ENCODE measurements around the gene MSANTD1. TPM values are rescaled to one million over a fixed set of nuclear protein-coding genes. Genes with fewer than 3 reads are reported as not detected.

MSANTD1 gene
- total RNA-seq, 3 donors from 2014 or later: 0.66 to 0.87 (median 0.78) TPM

GRCh38 chr4:3210467-3210866 lies 38.5 kb upstream of the MSANTD1 start:
- H3K9me3 Mint-ChIP-seq: no peaks in the 10 kb centered on the region
- ATAC-seq (no peak), DNase-seq (no peak)
- H3K36me3 Mint-ChIP-seq (ENCODE audit: insufficient read depth): peaks cover 48% of the 10 kb centered on the region
- H3K4me1 Mint-ChIP-seq (ENCODE audit: low read depth): no peaks in the 10 kb centered on the region
- no peaks in the 10 kb centered on the region for H3K27me3 Mint-ChIP-seq (ENCODE audit: low read depth)
- no peak overlapping the region for H3K4me3 Mint-ChIP-seq

- ATAC-seq (no peak), DNase-seq (no peak)
- no peaks in the 10 kb centered on the region for H3K4me1 Mint-ChIP-seq (ENCODE audit: low read depth)
- H3K9me3 Mint-ChIP-seq: no peaks in the 10 kb centered on the region
- no peaks in the 10 kb centered on the region for H3K27me3 Mint-ChIP-seq (ENCODE audit: low read depth)
- H3K4me3 Mint-ChIP-seq: no peak overlapping the region
- peaks cover 47% of the 10 kb centered on the region for H3K36me3 Mint-ChIP-seq (ENCODE audit: insufficient read depth)
Measured at GRCh38 chr4:3211866-3212265, 37.1 kb upstream of the MSANTD1 start.

GRCh38 chr4:3212391-3213105 lies 36.4 kb upstream of the MSANTD1 start:
- no peak overlapping the region for H3K4me3 Mint-ChIP-seq
- DNase-seq (no peak), ATAC-seq (no peak)
- H3K27me3 Mint-ChIP-seq (ENCODE audit: low read depth): no peaks in the 10 kb centered on the region
- peaks cover 47% of the 10 kb centered on the region for H3K36me3 Mint-ChIP-seq (ENCODE audit: insufficient read depth)
- no peaks in the 10 kb centered on the region for H3K4me1 Mint-ChIP-seq (ENCODE audit: low read depth)
- H3K9me3 Mint-ChIP-seq: no peaks in the 10 kb centered on the region

- peaks cover 46% of the 10 kb centered on the region for H3K36me3 Mint-ChIP-seq (ENCODE audit: insufficient read depth)
Measured at GRCh38 chr4:3213106-3213425, 35.9 kb upstream of the MSANTD1 start.

GRCh38 chr4:3213661-3214250 lies 35.2 kb upstream of the MSANTD1 start:
- ATAC-seq: no peak
- Mint-ChIP-seq H3K4me1 (ENCODE audit: low read depth) (no peaks in the 10 kb centered on the region), H3K4me3 (no peak overlapping the region), H3K27me3 (ENCODE audit: low read depth) (no peaks in the 10 kb centered on the region), H3K36me3 (ENCODE audit: insufficient read depth) (peaks cover 46% of the 10 kb centered on the region), H3K9me3 (no peaks in the 10 kb centered on the region)
- DNase-seq: no peak

More at GRCh38 chr4:3213106-3213425, 35.9 kb upstream of the MSANTD1 start:
- Mint-ChIP-seq H3K27me3 (ENCODE audit: low read depth) (no peaks in the 10 kb centered on the region), H3K4me3 (no peak overlapping the region), H3K9me3 (no peaks in the 10 kb centered on the region), H3K4me1 (ENCODE audit: low read depth) (no peaks in the 10 kb centered on the region)
- no peak for ATAC-seq
- no peak for DNase-seq

- H3K27me3 Mint-ChIP-seq (ENCODE audit: low read depth): no peaks in the 10 kb centered on the region
- H3K4me1 Mint-ChIP-seq (ENCODE audit: low read depth): no peaks in the 10 kb centered on the region
- no peaks in the 10 kb centered on the region for H3K9me3 Mint-ChIP-seq
- no peak overlapping the region for H3K4me3 Mint-ChIP-seq
- H3K36me3 Mint-ChIP-seq (ENCODE audit: insufficient read depth): peaks cover 44% of the 10 kb centered on the region
- no peak for ATAC-seq
- DNase-seq: no peak
Measured at GRCh38 chr4:3215256-3215655, 33.7 kb upstream of the MSANTD1 start.

GRCh38 chr4:3215733-3216132 lies 33.2 kb upstream of the MSANTD1 start:
- peaks cover 44% of the 10 kb centered on the region for H3K36me3 Mint-ChIP-seq (ENCODE audit: insufficient read depth)
- DNase-seq (no peak), ATAC-seq (no peak)
- no peaks in the 10 kb centered on the region for H3K27me3 Mint-ChIP-seq (ENCODE audit: low read depth)
- H3K9me3 Mint-ChIP-seq: no peaks in the 10 kb centered on the region
- H3K4me3 Mint-ChIP-seq: no peak overlapping the region
- H3K4me1 Mint-ChIP-seq (ENCODE audit: low read depth): no peaks in the 10 kb centered on the region

GRCh38 chr4:3217266-3217665 lies 31.7 kb upstream of the MSANTD1 start:
- Mint-ChIP-seq H3K4me1 (ENCODE audit: low read depth) (no peaks in the 10 kb centered on the region), H3K27me3 (ENCODE audit: low read depth) (no peaks in the 10 kb centered on the region), H3K9me3 (no peaks in the 10 kb centered on the region), H3K36me3 (ENCODE audit: insufficient read depth) (peaks cover 53% of the 10 kb centered on the region), H3K4me3 (no peak overlapping the region)
- ATAC-seq (no peak), DNase-seq (no peak)

GRCh38 chr4:3217771-3218170 lies 31.2 kb upstream of the MSANTD1 start:
- no peak for ATAC-seq
- Mint-ChIP-seq H3K9me3 (no peaks in the 10 kb centered on the region), H3K4me1 (ENCODE audit: low read depth) (no peaks in the 10 kb centered on the region), H3K27me3 (ENCODE audit: low read depth) (no peaks in the 10 kb centered on the region), H3K36me3 (ENCODE audit: insufficient read depth) (peaks cover 53% of the 10 kb centered on the region), H3K4me3 (no peak overlapping the region)
- DNase-seq: no peak

- no peaks in the 10 kb centered on the region for H3K27me3 Mint-ChIP-seq (ENCODE audit: low read depth)
- no peaks in the 10 kb centered on the region for H3K4me1 Mint-ChIP-seq (ENCODE audit: low read depth)
- H3K9me3 Mint-ChIP-seq: no peaks in the 10 kb centered on the region
- peaks cover 53% of the 10 kb centered on the region for H3K36me3 Mint-ChIP-seq (ENCODE audit: insufficient read depth)
- ATAC-seq: no peak
- no peak for DNase-seq
- no peak overlapping the region for H3K4me3 Mint-ChIP-seq
Measured at GRCh38 chr4:3218824-3219760, 29.9 kb upstream of the MSANTD1 start.

- ATAC-seq (no peak), DNase-seq (no peak)
- no peaks in the 10 kb centered on the region for H3K9me3 Mint-ChIP-seq
- H3K27me3 Mint-ChIP-seq (ENCODE audit: low read depth): no peaks in the 10 kb centered on the region
- no peaks in the 10 kb centered on the region for H3K4me1 Mint-ChIP-seq (ENCODE audit: low read depth)
- H3K36me3 Mint-ChIP-seq (ENCODE audit: insufficient read depth): peaks cover 55% of the 10 kb centered on the region
- no peak overlapping the region for H3K4me3 Mint-ChIP-seq
Measured at GRCh38 chr4:3219761-3220475, 29.0 kb upstream of the MSANTD1 start.

GRCh38 chr4:3220476-3221183 lies 28.3 kb upstream of the MSANTD1 start:
- peaks cover 55% of the 10 kb centered on the region for H3K36me3 Mint-ChIP-seq (ENCODE audit: insufficient read depth)
- DNase-seq: no peak
- no peaks in the 10 kb centered on the region for H3K4me1 Mint-ChIP-seq (ENCODE audit: low read depth)

GRCh38 chr4:3221184-3221494 lies 27.8 kb upstream of the MSANTD1 start:
- DNase-seq: no peak
- H3K9me3 Mint-ChIP-seq: no peaks in the 10 kb centered on the region
- no peaks in the 10 kb centered on the region for H3K4me1 Mint-ChIP-seq (ENCODE audit: low read depth)
- H3K4me3 Mint-ChIP-seq: no peak overlapping the region
- no peaks in the 10 kb centered on the region for H3K27me3 Mint-ChIP-seq (ENCODE audit: low read depth)
- no peak for ATAC-seq
- H3K36me3 Mint-ChIP-seq (ENCODE audit: insufficient read depth): peaks cover 52% of the 10 kb centered on the region

More at GRCh38 chr4:3220476-3221183, 28.3 kb upstream of the MSANTD1 start:
- Mint-ChIP-seq H3K9me3 (no peaks in the 10 kb centered on the region), H3K4me3 (no peak overlapping the region), H3K27me3 (ENCODE audit: low read depth) (no peaks in the 10 kb centered on the region)
- no peak for ATAC-seq

- DNase-seq (no peak), ATAC-seq (no peak)
- Mint-ChIP-seq H3K36me3 (ENCODE audit: insufficient read depth) (peaks cover 47% of the 10 kb centered on the region), H3K27me3 (ENCODE audit: low read depth) (no peaks in the 10 kb centered on the region), H3K4me3 (no peak overlapping the region), H3K4me1 (ENCODE audit: low read depth) (no peaks in the 10 kb centered on the region), H3K9me3 (no peaks in the 10 kb centered on the region)
Measured at GRCh38 chr4:3221996-3222395, 27.0 kb upstream of the MSANTD1 start.
